GM23338 (cell line): Measurements from ENCODE around the gene MAP1LC3A.

Experiments
- CREB1 ChIP-seq: fragments of 250-450 bp; sonication (Bioruptor Pico); IDR thresholded peaks from 2 replicates; pipeline ENCODE4 v1.5.0; 2020; ENCODE audit warnings: low read depth, mild to moderate bottlenecking, moderate library complexity
- CTCF ChIP-seq, 2 experiments: fragments of 200-600 bp in 1 of 2; sonication (generic) in 1 of 2; conservative IDR thresholded peaks; 2 replicates each; pipeline versions ENCODE4 v1.5.1 to v1.6.1; 2016 to 2017; ENCODE audit warnings: antibody characterized with exemption in 2 of 2, low read depth in 2 of 2, mild to moderate bottlenecking in 2 of 2, moderate library complexity in 1 of 2
- ETS1 ChIP-seq: IDR thresholded peaks from 2 replicates; pipeline ENCODE4 v1.6.1; 2016; ENCODE audit warnings: antibody characterized with exemption
- EZH2 ChIP-seq: fragments of 200-600 bp; sonication (generic); IDR thresholded peaks from one replicate; pipeline ENCODE4 v1.8.0; 2017; ENCODE audit warnings: antibody characterized with exemption, mild to moderate bottlenecking, low read depth; ENCODE audit not compliant: unreplicated experiment
- EZH2phosphoT487 ChIP-seq: fragments of 200-600 bp; sonication (generic); IDR thresholded peaks from one replicate; pipeline ENCODE4 v1.8.1; 2018; ENCODE audit warnings: antibody characterized with exemption; ENCODE audit not compliant: unreplicated experiment
- JUNB ChIP-seq: IDR thresholded peaks from one replicate; pipeline ENCODE4 v1.6.1; 2016; ENCODE audit warnings: antibody characterized with exemption; ENCODE audit not compliant: unreplicated experiment
- POLR2AphosphoS5 ChIP-seq: IDR thresholded peaks from 2 replicates; pipeline ENCODE4 v1.6.1; 2016; ENCODE audit warnings: antibody characterized with exemption, low read depth
- REST ChIP-seq: IDR thresholded peaks from one replicate; pipeline ENCODE4 v1.6.1; 2018; ENCODE audit warnings: antibody characterized with exemption; ENCODE audit not compliant: unreplicated experiment
- STAT1 ChIP-seq: IDR thresholded peaks from one replicate; pipeline ENCODE4 v1.6.1; 2016; ENCODE audit warnings: antibody characterized with exemption; ENCODE audit not compliant: unreplicated experiment
- ZNF114 ChIP-seq: fragments of 250-450 bp; sonication (Bioruptor Pico); IDR thresholded peaks from 2 replicates; pipeline ENCODE4 v1.5.0; 2020; ENCODE audit warnings: mild to moderate bottlenecking, moderate library complexity
- ZNF331 ChIP-seq: fragments of 250-450 bp; sonication (Bioruptor Pico); IDR thresholded peaks from 2 replicates; pipeline ENCODE4 v1.5.0; 2020; ENCODE audit warnings: low read depth, mild to moderate bottlenecking, moderate library complexity

GRCh38 chr20:34535301-34535840, 23.1 kb upstream of the MAP1LC3A start:
- no peak for TF ChIP-seq EZH2
- TF ChIP-seq CTCF (conservative IDR thresholded peaks at IDR 0.05; ENCODE audit: low read depth in 2 of 2): no peak
- no peak for TF ChIP-seq POLR2AphosphoS5
- no peak for TF ChIP-seq REST
- TF ChIP-seq ZNF114 (CRISPR knock-in tag): no peak
- no peak for TF ChIP-seq EZH2phosphoT487
- TF ChIP-seq STAT1: no peak
- TF ChIP-seq JUNB: no peak
- no peak for TF ChIP-seq CREB1
- TF ChIP-seq ZNF331 (CRISPR knock-in tag): no peak
- TF ChIP-seq ETS1: no peak
